Measurements from ENCODE around the gene LCP2.

The LCP2 gene

GRCh38 chr5:170279459-170279817, 18.1 kb downstream of the LCP2 start:
- DNase-seq (ENCODE audit: low read depth): no peak
- no peak for TF ChIP-seq MYC (IDR thresholded peaks at IDR 0.05; ENCODE audit: low read depth, low read length)
- TF ChIP-seq CTCF (IDR thresholded peaks at IDR 0.05; ENCODE audit: low read depth, low read length): no peak
- TF ChIP-seq MAX (IDR thresholded peaks at IDR 0.05; ENCODE audit: low read depth, low read length): no peak
- TF ChIP-seq POLR2A (IDR thresholded peaks at IDR 0.05; ENCODE audit: extremely low read depth, insufficient read length): no peak
- peak overlapping the region; percentile 25 for H3K4me3 ChIP-seq (ENCODE audit: low read depth, low read length)

GRCh38 chr5:170278611-170279458, 18.7 kb downstream of the LCP2 start:
- TF ChIP-seq POLR2A (IDR thresholded peaks at IDR 0.05; ENCODE audit: extremely low read depth, insufficient read length): peak; percentile 9
- no peak for TF ChIP-seq CTCF (IDR thresholded peaks at IDR 0.05; ENCODE audit: low read depth, low read length)
- peak; percentile 39; the same call in 1 of the 2 replicates for TF ChIP-seq MYC (IDR thresholded peaks at IDR 0.05; ENCODE audit: low read depth, low read length)
- peak; percentile 27; the same call in 1 of the 2 replicates for TF ChIP-seq MAX (IDR thresholded peaks at IDR 0.05; ENCODE audit: low read depth, low read length)
- H3K4me3 ChIP-seq (ENCODE audit: low read depth, low read length): peak overlapping the region; percentile 32
- DNase-seq (ENCODE audit: low read depth): peak; percentile 98

GRCh38 chr5:170277867-170278281, 19.7 kb downstream of the LCP2 start:
- peak; percentile 49 for DNase-seq (ENCODE audit: low read depth)
- TF ChIP-seq MYC (IDR thresholded peaks at IDR 0.05; ENCODE audit: low read depth, low read length): no peak
- no peak for TF ChIP-seq MAX (IDR thresholded peaks at IDR 0.05; ENCODE audit: low read depth, low read length)
- no peak for TF ChIP-seq POLR2A (IDR thresholded peaks at IDR 0.05; ENCODE audit: extremely low read depth, insufficient read length)
- TF ChIP-seq CTCF (IDR thresholded peaks at IDR 0.05; ENCODE audit: low read depth, low read length): no peak
- H3K4me3 ChIP-seq (ENCODE audit: low read depth, low read length): no peak overlapping the region

- DNase-seq (ENCODE audit: low read depth): no peak
- no peak overlapping the region for H3K4me3 ChIP-seq (ENCODE audit: low read depth, low read length)
- no peak for TF ChIP-seq CTCF (IDR thresholded peaks at IDR 0.05; ENCODE audit: low read depth, low read length)
- no peak for TF ChIP-seq POLR2A (IDR thresholded peaks at IDR 0.05; ENCODE audit: extremely low read depth, insufficient read length)
- no peak for TF ChIP-seq MAX (IDR thresholded peaks at IDR 0.05; ENCODE audit: low read depth, low read length)
- no peak for TF ChIP-seq MYC (IDR thresholded peaks at IDR 0.05; ENCODE audit: low read depth, low read length)
Observed at GRCh38 chr5:170276140-170276539, 21.4 kb downstream of the LCP2 start.

- no peak for TF ChIP-seq MAX (IDR thresholded peaks at IDR 0.05; ENCODE audit: low read depth, low read length)
- no peak for DNase-seq (ENCODE audit: low read depth)
- H3K4me3 ChIP-seq (ENCODE audit: low read depth, low read length): no peak overlapping the region
Observed at GRCh38 chr5:170275376-170275994, 22.1 kb downstream of the LCP2 start.

Measured in NB4 (cell line).